NB4 (cell line): ENCODE results near the gene CUL3.

Source experiments
- MYC ChIP-seq: IDR thresholded peaks from 2 replicates; pipeline ENCODE4 v1.6.1; 2011; ENCODE audit warnings: low read depth, low read length
- POLR2A ChIP-seq: IDR thresholded peaks from 2 replicates; pipeline ENCODE4 v1.6.1; 2011; ENCODE audit warnings: mild to moderate bottlenecking; ENCODE audit not compliant: insufficient read length; ENCODE audit errors: extremely low read depth
- TF ChIP-seq, protein P1 (sequence below): IDR thresholded peaks from one replicate; pipeline ENCODE4 v1.5.1; 2012; ENCODE audit warnings: low read depth, low read length

GRCh38 chr2:224438726-224439125 lies 146.4 kb downstream of the CUL3 start:
- TF ChIP-seq, protein P1, sequence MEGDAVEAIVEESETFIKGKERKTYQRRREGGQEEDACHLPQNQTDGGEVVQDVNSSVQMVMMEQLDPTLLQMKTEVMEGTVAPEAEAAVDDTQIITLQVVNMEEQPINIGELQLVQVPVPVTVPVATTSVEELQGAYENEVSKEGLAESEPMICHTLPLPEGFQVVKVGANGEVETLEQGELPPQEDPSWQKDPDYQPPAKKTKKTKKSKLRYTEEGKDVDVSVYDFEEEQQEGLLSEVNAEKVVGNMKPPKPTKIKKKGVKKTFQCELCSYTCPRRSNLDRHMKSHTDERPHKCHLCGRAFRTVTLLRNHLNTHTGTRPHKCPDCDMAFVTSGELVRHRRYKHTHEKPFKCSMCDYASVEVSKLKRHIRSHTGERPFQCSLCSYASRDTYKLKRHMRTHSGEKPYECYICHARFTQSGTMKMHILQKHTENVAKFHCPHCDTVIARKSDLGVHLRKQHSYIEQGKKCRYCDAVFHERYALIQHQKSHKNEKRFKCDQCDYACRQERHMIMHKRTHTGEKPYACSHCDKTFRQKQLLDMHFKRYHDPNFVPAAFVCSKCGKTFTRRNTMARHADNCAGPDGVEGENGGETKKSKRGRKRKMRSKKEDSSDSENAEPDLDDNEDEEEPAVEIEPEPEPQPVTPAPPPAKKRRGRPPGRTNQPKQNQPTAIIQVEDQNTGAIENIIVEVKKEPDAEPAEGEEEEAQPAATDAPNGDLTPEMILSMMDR: no peak
- no peak for TF ChIP-seq MYC
- no peak for TF ChIP-seq POLR2A
